22Rv1 (cell line): ENCODE measurements around the gene COPS9.

Experiments used
- H3K27ac ChIP-seq: fragments of 450-650 bp; 2 replicates; pipeline ENCODE4 v1.5.1; 2017
- CTCF ChIP-seq: fragments of 450-650 bp; IDR thresholded peaks from 2 replicates; pipeline ENCODE4 v1.5.1; 2017; ENCODE audit warnings: mild to moderate bottlenecking
- ZFX ChIP-seq: fragments of 450-650 bp; IDR thresholded peaks from 2 replicates; pipeline ENCODE4 v1.6.1; 2017; ENCODE audit warnings: antibody characterized with exemption, borderline replicate concordance

Gene COPS9

GRCh38 chr2:240138254-240138984 is 2.3 kb upstream of the COPS9 start:
- no peak overlapping the region for H3K27ac ChIP-seq
- TF ChIP-seq ZFX = no peak
- no peak for TF ChIP-seq CTCF

GRCh38 chr2:240137596-240138253 is 1.6 kb upstream of the COPS9 start:
- no peak overlapping the region for H3K27ac ChIP-seq
- TF ChIP-seq ZFX = no peak
- no peak for TF ChIP-seq CTCF

GRCh38 chr2:240136671-240137292 is 677 bp upstream of the COPS9 start:
- TF ChIP-seq ZFX = no peak
- TF ChIP-seq CTCF = no peak
- H3K27ac ChIP-seq = peak overlapping the region; percentile 39

GRCh38 chr2:240135706-240136012 is 446 bp downstream of the COPS9 start:
- peak overlapping the region; percentile 39 for H3K27ac ChIP-seq
- no peak for TF ChIP-seq CTCF
- no peak for TF ChIP-seq ZFX

- TF ChIP-seq CTCF (no peak), ZFX (no peak)
- no peak overlapping the region for H3K27ac ChIP-seq
These were observed 1.1 kb downstream of the COPS9 start for GRCh38 chr2:240134956-240135520.

- no peak overlapping the region for H3K27ac ChIP-seq
- no peak for TF ChIP-seq ZFX
- no peak for TF ChIP-seq CTCF
These were observed 1.6 kb downstream of the COPS9 start for GRCh38 chr2:240134466-240134865.

GRCh38 chr2:240133401-240133800 is 2.7 kb downstream of the COPS9 start:
- TF ChIP-seq ZFX = no peak
- no peak for TF ChIP-seq CTCF
- no peak overlapping the region for H3K27ac ChIP-seq
